ENCODE measurements around the gene SYNGR4. TPM values are rescaled to one million over a fixed set of nuclear protein-coding genes. Genes with fewer than 3 reads are reported as not detected.
A peak's percentile ranks its signal among the peaks of the same experiment; 100 is the strongest.

SYNGR4 gene
- total RNA-seq, 1 experiment from 2014 or later, result 0.49 TPM

DNA sequence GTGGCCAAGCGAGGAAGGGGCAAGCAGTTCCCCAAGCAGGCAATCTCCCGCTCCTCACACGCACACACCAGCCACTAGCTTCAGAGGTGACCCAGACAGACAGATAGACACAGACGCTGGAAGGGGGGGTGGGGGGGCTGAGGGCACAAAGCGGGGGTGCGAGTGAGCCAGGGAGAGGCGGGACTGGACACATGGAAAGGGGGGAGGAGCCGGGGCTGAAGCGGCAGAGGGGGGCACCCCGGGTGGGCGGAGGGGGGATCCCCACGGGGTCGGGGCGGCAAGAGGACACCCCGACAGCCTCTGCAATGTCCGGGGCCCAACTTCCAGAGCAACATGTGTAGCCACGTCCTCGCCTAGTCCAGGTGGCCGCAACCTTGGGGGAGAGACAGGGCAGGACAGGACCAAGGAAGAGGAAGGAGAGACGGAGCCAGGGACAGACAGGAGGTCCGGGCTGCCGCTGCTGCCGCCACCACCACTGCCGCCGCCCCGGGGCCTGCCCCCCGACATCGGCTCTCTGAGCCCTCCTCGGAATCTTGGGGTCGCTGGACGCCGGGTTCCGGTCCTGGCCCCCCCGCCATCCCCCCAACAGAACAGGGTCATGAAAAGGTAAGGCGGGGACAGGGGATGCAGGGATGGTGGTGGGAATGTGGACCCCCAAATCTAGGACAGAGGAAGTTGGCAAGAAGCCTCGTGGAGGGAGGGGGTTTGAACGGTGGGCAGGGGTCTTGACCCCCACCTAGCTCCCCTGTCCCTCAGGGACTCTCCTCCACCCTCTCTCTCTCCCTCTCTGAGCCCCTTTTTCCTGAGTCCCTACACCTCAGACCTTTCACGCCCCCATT lies 30.4 kb downstream of the SYNGR4 start:
- Histone ChIP-seq H3K27ac (ENCODE audit: low read depth, low read length) (0 out of 2 replicates have a peak overlapping the region, but pooled peaks have one; percentile 20), H3K9ac (ENCODE audit: low read length) (peak overlapping the region; percentile 57), H3K4me1 (ENCODE audit: control insufficient read depth in 1 of 2, insufficient read depth in 2 of 2, low read length in 2 of 2) (peaks cover 14 to 68% of the 10 kb centered on the region in 2 experiments), H3K4me2 (ENCODE audit: low read length) (peak overlapping the region; percentile 87), H4K20me1 (ENCODE audit: insufficient read depth) (no peaks in the 10 kb centered on the region), H3K9me3 (ENCODE audit: control insufficient read depth in 1 of 2, insufficient read depth in 1 of 2, low read depth in 1 of 2, low read length in 2 of 2) (no peaks in the 10 kb centered on the region), H2AFZ (ENCODE audit: low read depth, low read length, poor library complexity, severe bottlenecking) (no peak overlapping the region), H3K27me3 (ENCODE audit: insufficient read depth, low read length) (no peaks in the 10 kb centered on the region), H3K4me3 (replicated peaks in 1 of 2; ENCODE audit: low read depth in 1 of 2, low read length in 2 of 2) (peak overlapping the region; percentile 32 to 58; a peak in 3 of 4 replicates), H3K9me2 (ENCODE audit: insufficient read depth) (no peaks in the 10 kb centered on the region), H3K79me2 (ENCODE audit: insufficient read depth, low read length) (peaks cover 24% of the 10 kb centered on the region), H3K36me3 (ENCODE audit: control insufficient read depth in 1 of 2, insufficient read depth in 2 of 2, low read length in 2 of 2) (no peaks in the 10 kb centered on the region)
- TF ChIP-seq YY1 (IDR thresholded peaks at IDR 0.05; ENCODE audit: extremely low read depth, insufficient replicate concordance, low read depth, low read length) (no peak), TCF7L2 (IDR thresholded peaks at IDR 0.05; ENCODE audit: borderline replicate concordance, extremely low read depth, insufficient read depth, insufficient read length) (no peak), EZH2 (IDR thresholded peaks at IDR 0.05) (no peak), ELF1 (IDR thresholded peaks at IDR 0.05; ENCODE audit: borderline replicate concordance, low read depth) (no peak), RAD21 (IDR thresholded peaks at IDR 0.05; ENCODE audit: low read depth) (no peak)
- intact Hi-C loops (cut with micrococcal nuclease), result loop anchor here (5.0 to 10.0 kb wide), 3 partner anchors 32 to 100 kb away; partner anchors contain the start of genes EMP3, SYNGR4 and TMEM143
- ChIA-PET CTCF (no interaction called here), POLR2A (no interaction called here), RAD21 (ENCODE audit: low non-redundant PET in 1 of 2, low total read pairs in 2 of 2, uncharacterized antibody in 2 of 2, unreplicated experiment in 2 of 2) (no interaction called here)
- BruUV-seq (replicated peaks), result no TSS peak
- ATAC-seq (no peak), DNase-seq (ENCODE audit: low read depth, low spot score) (no peak)

DNA sequence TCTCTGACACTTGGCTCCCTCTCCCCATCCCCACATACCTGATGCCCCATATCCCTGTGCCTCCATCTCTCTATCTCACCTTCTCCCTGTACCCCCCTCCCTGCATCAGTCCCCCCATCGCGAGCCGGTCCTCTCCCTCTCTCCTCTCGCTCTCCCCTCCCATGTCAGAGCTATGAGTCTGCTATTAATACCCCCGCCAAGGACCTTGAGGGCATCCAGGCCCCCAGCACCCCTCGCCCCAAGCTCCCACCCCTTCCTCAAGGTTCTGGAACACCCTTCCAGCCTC lies 30.9 kb downstream of the SYNGR4 start:
- Histone ChIP-seq H3K9ac (ENCODE audit: low read length) (no peak overlapping the region), H3K27ac (ENCODE audit: low read depth, low read length) (no peak overlapping the region), H2AFZ (ENCODE audit: low read depth, low read length, poor library complexity, severe bottlenecking) (no peak overlapping the region), H3K9me3 (ENCODE audit: control insufficient read depth in 1 of 2, insufficient read depth in 1 of 2, low read depth in 1 of 2, low read length in 2 of 2) (no peaks in the 10 kb centered on the region), H4K20me1 (ENCODE audit: insufficient read depth) (no peaks in the 10 kb centered on the region), H3K4me2 (ENCODE audit: low read length) (no peak overlapping the region), H3K4me3 (replicated peaks in 1 of 2; ENCODE audit: low read depth in 1 of 2, low read length in 2 of 2) (no peak overlapping the region), H3K9me2 (ENCODE audit: insufficient read depth) (no peaks in the 10 kb centered on the region), H3K4me1 (ENCODE audit: control insufficient read depth in 1 of 2, insufficient read depth in 2 of 2, low read length in 2 of 2) (peaks cover 17 to 66% of the 10 kb centered on the region in 2 experiments), H3K79me2 (ENCODE audit: insufficient read depth, low read length) (peaks cover 23% of the 10 kb centered on the region), H3K27me3 (ENCODE audit: insufficient read depth, low read length) (no peaks in the 10 kb centered on the region), H3K36me3 (ENCODE audit: control insufficient read depth in 1 of 2, insufficient read depth in 2 of 2, low read length in 2 of 2) (no peaks in the 10 kb centered on the region)
- no TSS peak for BruUV-seq (replicated peaks)
- DNase-seq (ENCODE audit: low read depth, low spot score) (no peak), ATAC-seq (no peak)
- TF ChIP-seq POLR2AphosphoS5 (IDR thresholded peaks at IDR 0.05; ENCODE audit: low read depth, low read length) (no peak), EZH2 (IDR thresholded peaks at IDR 0.05) (no peak), FOSL1 (IDR thresholded peaks at IDR 0.05; ENCODE audit: low read depth) (no peak), POLR2A (IDR thresholded peaks at IDR 0.05; ENCODE audit: borderline replicate concordance, extremely low read depth, insufficient read depth, insufficient read length) (no peak), SRF (IDR thresholded peaks at IDR 0.05; ENCODE audit: low read depth) (no peak), CEBPB (IDR thresholded peaks at IDR 0.05; ENCODE audit: low read depth) (no peak), ZNF274 (IDR thresholded peaks at IDR 0.05; ENCODE audit: low read depth, low read length) (no peak)
- TF ChIP-seq, protein P1, sequence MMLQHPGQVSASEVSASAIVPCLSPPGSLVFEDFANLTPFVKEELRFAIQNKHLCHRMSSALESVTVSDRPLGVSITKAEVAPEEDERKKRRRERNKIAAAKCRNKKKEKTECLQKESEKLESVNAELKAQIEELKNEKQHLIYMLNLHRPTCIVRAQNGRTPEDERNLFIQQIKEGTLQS (IDR thresholded peaks at IDR 0.05), result no peak
- ChIA-PET CTCF (no interaction called here), RAD21 (ENCODE audit: low non-redundant PET in 1 of 2, low total read pairs in 2 of 2, uncharacterized antibody in 2 of 2, unreplicated experiment in 2 of 2) (no interaction called here), POLR2A (no interaction called here)
- intact Hi-C loops (cut with micrococcal nuclease), result loop anchor here (5.0 to 10.0 kb wide), 3 partner anchors 33 to 100 kb away; partner anchors contain the start of genes EMP3, SYNGR4 and TMEM143
